ENCODE measurements around the gene USP7. TPM values are rescaled to one million over a fixed set of nuclear protein-coding genes. Genes with fewer than 3 reads are reported as not detected.

USP7 gene
- total RNA-seq, 1 experiment from 2014 or later, result 125 TPM

DNA sequence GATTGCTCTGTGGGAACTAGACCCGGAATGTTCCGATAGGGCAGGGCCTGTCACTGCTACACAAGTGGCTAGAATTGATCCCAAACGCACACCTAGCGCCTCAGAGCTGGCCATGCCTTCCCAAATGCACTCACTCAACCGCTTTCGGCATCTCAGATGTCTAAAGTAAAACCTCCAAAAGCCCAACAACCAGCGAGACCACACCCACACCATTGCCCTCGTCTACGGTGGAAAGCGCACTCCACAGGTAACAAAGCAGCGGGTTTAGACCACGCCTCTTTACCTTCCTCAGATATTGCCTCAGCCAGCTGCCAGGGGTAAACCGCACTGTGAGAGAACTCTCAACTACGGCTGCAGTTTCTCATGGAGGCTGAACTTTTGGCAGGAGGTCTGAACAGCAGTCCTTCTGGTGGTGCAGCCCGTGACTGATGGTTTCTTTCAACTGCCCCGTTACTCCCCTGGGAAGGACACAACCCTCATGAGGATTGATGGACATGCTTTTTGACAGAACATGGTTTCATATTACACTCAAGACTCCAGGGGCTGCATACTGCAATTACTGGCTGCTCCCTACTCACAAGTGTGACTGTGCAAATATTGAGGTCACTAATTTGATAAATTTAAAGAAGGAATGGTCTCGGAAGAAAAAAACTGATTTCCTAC is 34.5 kb downstream of the USP7 start:
- Histone ChIP-seq H3K36me3 (ENCODE audit: control insufficient read depth, insufficient read depth, low read length) (peaks cover 2% of the 10 kb centered on the region; the same call in 1 of the 2 replicates), H3K27ac (ENCODE audit: low read length) (no peak overlapping the region), H3K4me1 (ENCODE audit: control insufficient read depth, insufficient read depth, low read length) (no peaks in the 10 kb centered on the region), H3K4me3 (ENCODE audit: low read depth in 2 of 2, low read length in 2 of 2) (no peak overlapping the region), H3K9me3 (ENCODE audit: control insufficient read depth, insufficient read depth, low read depth, low read length) (no peaks in the 10 kb centered on the region), H3K27me3 (ENCODE audit: control insufficient read depth, insufficient read depth, low read length) (no peaks in the 10 kb centered on the region)
- ATAC-seq (no peak), DNase-seq (ENCODE audit: low read depth, low spot score) (no peak)
- intact Hi-C loops (cut with micrococcal nuclease; ENCODE audit: unreplicated experiment), result no loop called here
- ChIA-PET POLR2A (no interaction called here), CTCF (interaction anchor here (0.7 kb wide), 2 partner anchors 25 to 206 kb away, joined by 4 to 5 read pairs; no protein-coding TSS in a partner anchor)
- in situ Hi-C loops (cut with HindIII; ENCODE audit: low pct_unique_long_range_greater_than_20kb, low sequenced_read_pairs), result no loop called here
- TF ChIP-seq POLR2AphosphoS5 (IDR thresholded peaks at IDR 0.05; ENCODE audit: low read depth, low read length) (no peak), SIN3A (IDR thresholded peaks at IDR 0.05; ENCODE audit: borderline replicate concordance, insufficient read depth, low read depth, low read length) (no peak), TCF7L2 (IDR thresholded peaks at IDR 0.05; ENCODE audit: low read depth, low read length) (no peak)
- TF ChIP-seq, protein P1, sequence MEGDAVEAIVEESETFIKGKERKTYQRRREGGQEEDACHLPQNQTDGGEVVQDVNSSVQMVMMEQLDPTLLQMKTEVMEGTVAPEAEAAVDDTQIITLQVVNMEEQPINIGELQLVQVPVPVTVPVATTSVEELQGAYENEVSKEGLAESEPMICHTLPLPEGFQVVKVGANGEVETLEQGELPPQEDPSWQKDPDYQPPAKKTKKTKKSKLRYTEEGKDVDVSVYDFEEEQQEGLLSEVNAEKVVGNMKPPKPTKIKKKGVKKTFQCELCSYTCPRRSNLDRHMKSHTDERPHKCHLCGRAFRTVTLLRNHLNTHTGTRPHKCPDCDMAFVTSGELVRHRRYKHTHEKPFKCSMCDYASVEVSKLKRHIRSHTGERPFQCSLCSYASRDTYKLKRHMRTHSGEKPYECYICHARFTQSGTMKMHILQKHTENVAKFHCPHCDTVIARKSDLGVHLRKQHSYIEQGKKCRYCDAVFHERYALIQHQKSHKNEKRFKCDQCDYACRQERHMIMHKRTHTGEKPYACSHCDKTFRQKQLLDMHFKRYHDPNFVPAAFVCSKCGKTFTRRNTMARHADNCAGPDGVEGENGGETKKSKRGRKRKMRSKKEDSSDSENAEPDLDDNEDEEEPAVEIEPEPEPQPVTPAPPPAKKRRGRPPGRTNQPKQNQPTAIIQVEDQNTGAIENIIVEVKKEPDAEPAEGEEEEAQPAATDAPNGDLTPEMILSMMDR (IDR thresholded peaks at IDR 0.05), result no peak
- TF ChIP-seq, protein P2, sequence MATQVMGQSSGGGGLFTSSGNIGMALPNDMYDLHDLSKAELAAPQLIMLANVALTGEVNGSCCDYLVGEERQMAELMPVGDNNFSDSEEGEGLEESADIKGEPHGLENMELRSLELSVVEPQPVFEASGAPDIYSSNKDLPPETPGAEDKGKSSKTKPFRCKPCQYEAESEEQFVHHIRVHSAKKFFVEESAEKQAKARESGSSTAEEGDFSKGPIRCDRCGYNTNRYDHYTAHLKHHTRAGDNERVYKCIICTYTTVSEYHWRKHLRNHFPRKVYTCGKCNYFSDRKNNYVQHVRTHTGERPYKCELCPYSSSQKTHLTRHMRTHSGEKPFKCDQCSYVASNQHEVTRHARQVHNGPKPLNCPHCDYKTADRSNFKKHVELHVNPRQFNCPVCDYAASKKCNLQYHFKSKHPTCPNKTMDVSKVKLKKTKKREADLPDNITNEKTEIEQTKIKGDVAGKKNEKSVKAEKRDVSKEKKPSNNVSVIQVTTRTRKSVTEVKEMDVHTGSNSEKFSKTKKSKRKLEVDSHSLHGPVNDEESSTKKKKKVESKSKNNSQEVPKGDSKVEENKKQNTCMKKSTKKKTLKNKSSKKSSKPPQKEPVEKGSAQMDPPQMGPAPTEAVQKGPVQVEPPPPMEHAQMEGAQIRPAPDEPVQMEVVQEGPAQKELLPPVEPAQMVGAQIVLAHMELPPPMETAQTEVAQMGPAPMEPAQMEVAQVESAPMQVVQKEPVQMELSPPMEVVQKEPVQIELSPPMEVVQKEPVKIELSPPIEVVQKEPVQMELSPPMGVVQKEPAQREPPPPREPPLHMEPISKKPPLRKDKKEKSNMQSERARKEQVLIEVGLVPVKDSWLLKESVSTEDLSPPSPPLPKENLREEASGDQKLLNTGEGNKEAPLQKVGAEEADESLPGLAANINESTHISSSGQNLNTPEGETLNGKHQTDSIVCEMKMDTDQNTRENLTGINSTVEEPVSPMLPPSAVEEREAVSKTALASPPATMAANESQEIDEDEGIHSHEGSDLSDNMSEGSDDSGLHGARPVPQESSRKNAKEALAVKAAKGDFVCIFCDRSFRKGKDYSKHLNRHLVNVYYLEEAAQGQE (IDR thresholded peaks at IDR 0.05; ENCODE audit: insufficient read depth in 1 of 2, low read depth in 2 of 2, low read length in 1 of 2), result no peak
- BruUV-seq (replicated peaks), result no TSS peak

DNA sequence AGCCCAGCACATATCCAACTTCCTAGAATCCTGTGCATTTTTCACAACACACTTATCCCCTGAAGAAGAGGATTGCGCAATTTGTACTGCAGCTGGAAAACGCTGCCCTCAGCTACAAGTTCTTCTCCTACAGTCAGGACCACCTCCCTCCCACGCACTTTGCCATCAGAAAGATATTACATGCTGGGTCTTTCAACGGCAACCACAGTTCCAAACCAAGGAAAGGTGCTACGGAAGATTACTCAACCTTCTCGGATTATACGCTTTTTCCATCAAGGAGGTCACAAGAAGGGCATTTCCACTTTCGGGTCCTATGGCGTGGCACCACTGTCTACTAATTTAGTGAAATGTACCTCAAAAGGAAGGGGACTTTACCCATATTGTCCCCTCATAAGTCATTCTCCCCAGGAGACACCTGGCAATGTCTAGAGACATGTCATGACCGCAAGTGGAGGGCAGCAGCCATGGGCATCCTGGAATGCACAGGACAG is 35.2 kb downstream of the USP7 start:
- ChIA-PET CTCF (interaction anchor here (0.7 kb wide), 1 partner anchor 25 kb away, joined by 5 read pairs; no protein-coding TSS in a partner anchor), POLR2A (interaction anchor here (0.6 kb wide), 1 partner anchor 90 kb away, joined by 9 read pairs; no protein-coding TSS in a partner anchor)
- H3K4me1 ChIP-seq (ENCODE audit: control insufficient read depth, insufficient read depth, low read length), result no peaks in the 10 kb centered on the region
- TF ChIP-seq, protein P1 (IDR thresholded peaks at IDR 0.05), result no peak
- TF ChIP-seq POLR2AphosphoS5 (IDR thresholded peaks at IDR 0.05; ENCODE audit: low read depth, low read length), result no peak
- TF ChIP-seq SIN3A (IDR thresholded peaks at IDR 0.05; ENCODE audit: borderline replicate concordance, insufficient read depth, low read depth, low read length), result no peak
- TF ChIP-seq, protein P2 (IDR thresholded peaks at IDR 0.05; ENCODE audit: insufficient read depth in 1 of 2, low read depth in 2 of 2, low read length in 1 of 2), result no peak
- H3K4me3 ChIP-seq (ENCODE audit: low read depth in 2 of 2, low read length in 2 of 2), result no peak overlapping the region
- H3K36me3 ChIP-seq (ENCODE audit: control insufficient read depth, insufficient read depth, low read length), result peaks cover 2% of the 10 kb centered on the region; the same call in 1 of the 2 replicates
- ATAC-seq (no peak), DNase-seq (ENCODE audit: low read depth, low spot score) (no peak)
- intact Hi-C loops (cut with micrococcal nuclease; ENCODE audit: unreplicated experiment) (no loop called here), in situ Hi-C loops (cut with HindIII; ENCODE audit: low pct_unique_long_range_greater_than_20kb, low sequenced_read_pairs) (no loop called here)
- no peak overlapping the region for H3K27ac ChIP-seq (ENCODE audit: low read length)
- BruUV-seq (replicated peaks), result no TSS peak
- H3K9me3 ChIP-seq (ENCODE audit: control insufficient read depth, insufficient read depth, low read depth, low read length), result no peaks in the 10 kb centered on the region
- no peaks in the 10 kb centered on the region for H3K27me3 ChIP-seq (ENCODE audit: control insufficient read depth, insufficient read depth, low read length)

All from Panc1 (cell line).